Activated naive CD8-positive, alpha-beta T cell treated with anti-CD3 and anti-CD28 coated beads for 36 hours (primary cell): Measurements from ENCODE around the gene TMEM106C. TPM values are rescaled to one million over a fixed set of nuclear protein-coding genes. Genes with fewer than 3 reads are reported as not detected.

Experiments
- DNase-seq: peaks from one replicate; pipeline ENCODE4 v3.0.0; 2021
- H3K27ac Mint-ChIP-seq: one replicate; pipeline ENCODE4 v1.8.0; 2022; ENCODE audit warnings: mild to moderate bottlenecking, moderate library complexity, mixed read lengths
- H3K27me3 Mint-ChIP-seq: one replicate; pipeline ENCODE4 v1.8.0; 2022; ENCODE audit warnings: mild to moderate bottlenecking, mixed read lengths
- H3K36me3 Mint-ChIP-seq: one replicate; pipeline ENCODE4 v1.8.0; 2021; ENCODE audit warnings: mild to moderate bottlenecking, mixed read lengths
- H3K4me1 Mint-ChIP-seq: one replicate; pipeline ENCODE4 v1.8.0; 2021; ENCODE audit warnings: mixed read lengths
- H3K4me3 Mint-ChIP-seq: one replicate; pipeline ENCODE4 v1.8.0; 2022; ENCODE audit warnings: mild to moderate bottlenecking, moderate library complexity, mixed read lengths
- H3K9me3 Mint-ChIP-seq: one replicate; pipeline ENCODE4 v1.8.0; 2022; ENCODE audit warnings: mixed read lengths
- total RNA-seq, 2 experiments: library from RNA; stranded (reverse); gene quantifications; one replicate each; pipeline ENCODE4 v1.2.3, GENCODE V29; 2021

TMEM106C gene
- total RNA-seq: 100 to 1,000 TPM; 158 to 168 TPM

GRCh38 chr12:47963340-47964040 is at the start of gene TMEM106C:
TSS of gene TMEM106C (plus strand) at chr12:47963596. CDS start at chr12:47964237, 641 bp downstream.
- H3K27ac Mint-ChIP-seq: peak within 1 kb of the TSS; percentile 83
- DNase-seq: peak; percentile 94
- peaks cover 31% of the 10 kb centered on the region for H3K36me3 Mint-ChIP-seq
- H3K4me3 Mint-ChIP-seq: peak within 1 kb of the TSS; percentile 94
- H3K9me3 Mint-ChIP-seq: no peaks in the 10 kb centered on the region
- H3K4me1 Mint-ChIP-seq: peaks cover 24% of the 10 kb centered on the region
- H3K27me3 Mint-ChIP-seq: peaks cover 25% of the 10 kb centered on the region

GRCh38 chr12:47920913-47921312 is 42.5 kb upstream of the TMEM106C start:
- no peak for DNase-seq

GRCh38 chr12:47921907-47922306 is 41.5 kb upstream of the TMEM106C start:
- Mint-ChIP-seq H3K27me3 (peaks cover 19% of the 10 kb centered on the region), H3K4me3 (no peak overlapping the region), H3K4me1 (no peaks in the 10 kb centered on the region), H3K9me3 (no peaks in the 10 kb centered on the region), H3K36me3 (no peaks in the 10 kb centered on the region), H3K27ac (no peak overlapping the region)
- DNase-seq: no peak

More at GRCh38 chr12:47920913-47921312, 42.5 kb upstream of the TMEM106C start:
- Mint-ChIP-seq H3K4me1 (no peaks in the 10 kb centered on the region), H3K27ac (no peak overlapping the region), H3K36me3 (no peaks in the 10 kb centered on the region), H3K4me3 (no peak overlapping the region), H3K27me3 (peaks cover 22% of the 10 kb centered on the region), H3K9me3 (no peaks in the 10 kb centered on the region)

GRCh38 chr12:47927346-47927745 is 36.0 kb upstream of the TMEM106C start:
- DNase-seq: no peak
- Mint-ChIP-seq H3K4me1 (no peaks in the 10 kb centered on the region), H3K27ac (no peak overlapping the region), H3K27me3 (peaks cover 17% of the 10 kb centered on the region), H3K36me3 (no peaks in the 10 kb centered on the region), H3K4me3 (no peak overlapping the region), H3K9me3 (no peaks in the 10 kb centered on the region)

GRCh38 chr12:47930634-47931033 is 32.8 kb upstream of the TMEM106C start:
- Mint-ChIP-seq H3K9me3 (no peaks in the 10 kb centered on the region), H3K27me3 (peaks cover 3% of the 10 kb centered on the region), H3K4me3 (no peak overlapping the region), H3K27ac (no peak overlapping the region), H3K4me1 (no peaks in the 10 kb centered on the region), H3K36me3 (no peaks in the 10 kb centered on the region)
- no peak for DNase-seq

GRCh38 chr12:47931187-47931586 is 32.2 kb upstream of the TMEM106C start:
- H3K4me3 Mint-ChIP-seq: no peak overlapping the region
- H3K9me3 Mint-ChIP-seq: no peaks in the 10 kb centered on the region
- peaks cover 3% of the 10 kb centered on the region for H3K27me3 Mint-ChIP-seq
- no peaks in the 10 kb centered on the region for H3K36me3 Mint-ChIP-seq
- no peak overlapping the region for H3K27ac Mint-ChIP-seq
- no peaks in the 10 kb centered on the region for H3K4me1 Mint-ChIP-seq
- DNase-seq: no peak

- no peaks in the 10 kb centered on the region for H3K9me3 Mint-ChIP-seq
- DNase-seq: no peak
- no peak overlapping the region for H3K4me3 Mint-ChIP-seq
- H3K27ac Mint-ChIP-seq: no peak overlapping the region
- no peaks in the 10 kb centered on the region for H3K4me1 Mint-ChIP-seq
- H3K27me3 Mint-ChIP-seq: peaks cover 8% of the 10 kb centered on the region
- no peaks in the 10 kb centered on the region for H3K36me3 Mint-ChIP-seq
These were observed 28.2 kb upstream of the TMEM106C start for GRCh38 chr12:47935184-47935583.

GRCh38 chr12:47938093-47938492 is 25.3 kb upstream of the TMEM106C start:
- DNase-seq: no peak
- H3K27me3 Mint-ChIP-seq: peaks cover 24% of the 10 kb centered on the region
- H3K9me3 Mint-ChIP-seq: no peaks in the 10 kb centered on the region
- H3K4me1 Mint-ChIP-seq: no peaks in the 10 kb centered on the region
- H3K4me3 Mint-ChIP-seq: no peak overlapping the region
- no peak overlapping the region for H3K27ac Mint-ChIP-seq
- H3K36me3 Mint-ChIP-seq: no peaks in the 10 kb centered on the region

GRCh38 chr12:47938594-47938993 is 24.8 kb upstream of the TMEM106C start:
- Mint-ChIP-seq H3K36me3 (no peaks in the 10 kb centered on the region), H3K4me1 (no peaks in the 10 kb centered on the region), H3K27me3 (peaks cover 24% of the 10 kb centered on the region), H3K9me3 (no peaks in the 10 kb centered on the region), H3K4me3 (no peak overlapping the region), H3K27ac (no peak overlapping the region)
- no peak for DNase-seq

GRCh38 chr12:47939009-47939601 is 24.3 kb upstream of the TMEM106C start:
- no peaks in the 10 kb centered on the region for H3K4me1 Mint-ChIP-seq
- peaks cover 24% of the 10 kb centered on the region for H3K27me3 Mint-ChIP-seq
- H3K9me3 Mint-ChIP-seq: no peaks in the 10 kb centered on the region
- no peak overlapping the region for H3K27ac Mint-ChIP-seq
- no peak for DNase-seq
- no peaks in the 10 kb centered on the region for H3K36me3 Mint-ChIP-seq
- no peak overlapping the region for H3K4me3 Mint-ChIP-seq

GRCh38 chr12:47940773-47941474 is 22.5 kb upstream of the TMEM106C start:
- Mint-ChIP-seq H3K4me1 (no peaks in the 10 kb centered on the region), H3K4me3 (no peak overlapping the region), H3K9me3 (no peaks in the 10 kb centered on the region), H3K27me3 (peaks cover 24% of the 10 kb centered on the region), H3K36me3 (no peaks in the 10 kb centered on the region), H3K27ac (no peak overlapping the region)
- DNase-seq: no peak

- H3K36me3 Mint-ChIP-seq: no peaks in the 10 kb centered on the region
- no peaks in the 10 kb centered on the region for H3K4me1 Mint-ChIP-seq
- H3K27me3 Mint-ChIP-seq: peaks cover 26% of the 10 kb centered on the region
- no peak overlapping the region for H3K27ac Mint-ChIP-seq
- H3K9me3 Mint-ChIP-seq: no peaks in the 10 kb centered on the region
- no peak overlapping the region for H3K4me3 Mint-ChIP-seq
- DNase-seq: no peak
These were observed 22.0 kb upstream of the TMEM106C start for GRCh38 chr12:47941475-47941780.

GRCh38 chr12:47941871-47942613 is 21.4 kb upstream of the TMEM106C start:
- DNase-seq: no peak
- Mint-ChIP-seq H3K4me3 (no peak overlapping the region), H3K36me3 (no peaks in the 10 kb centered on the region), H3K27ac (no peak overlapping the region), H3K9me3 (no peaks in the 10 kb centered on the region), H3K27me3 (peaks cover 32% of the 10 kb centered on the region), H3K4me1 (no peaks in the 10 kb centered on the region)

- peaks cover 32% of the 10 kb centered on the region for H3K27me3 Mint-ChIP-seq
These were observed 20.7 kb upstream of the TMEM106C start for GRCh38 chr12:47942614-47943225.

More at GRCh38 chr12:47942614-47943225, 20.7 kb upstream of the TMEM106C start:
- H3K4me3 Mint-ChIP-seq: no peak overlapping the region
- DNase-seq: no peak
- no peaks in the 10 kb centered on the region for H3K4me1 Mint-ChIP-seq
- no peaks in the 10 kb centered on the region for H3K36me3 Mint-ChIP-seq
- no peaks in the 10 kb centered on the region for H3K9me3 Mint-ChIP-seq
- no peak overlapping the region for H3K27ac Mint-ChIP-seq
